H7 (cell line): ENCODE results near the gene NPR3. TPM values are rescaled to one million over a fixed set of nuclear protein-coding genes. Genes with fewer than 3 reads are reported as not detected.
A peak's percentile ranks its signal among the peaks of the same experiment; 100 is the strongest.

Source experiments
- DNase-seq: peaks from one replicate; pipeline ENCODE4 v3.0.0; 2012
- H3K27me3 ChIP-seq: 2 replicates; pipeline ENCODE4 v1.6.0; 2011; ENCODE audit warnings: mild to moderate bottlenecking, low read length; ENCODE audit not compliant: control insufficient read depth, insufficient read depth
- H3K36me3 ChIP-seq: replicated peaks from 2 replicates; pipeline ENCODE4 v1.5.1; 2011; ENCODE audit warnings: low read length; ENCODE audit not compliant: control insufficient read depth, insufficient read depth
- H3K4me3 ChIP-seq: 2 replicates; pipeline ENCODE4 v1.5.1; 2011; ENCODE audit warnings: low read depth, mild to moderate bottlenecking, control low read depth, low read length, moderate library complexity; ENCODE audit not compliant: insufficient read depth
- total RNA-seq: library from RNA; depleted of rRNA; stranded (reverse); fragments of >200 nt; shearing (Covaris generic); gene quantifications from 2 replicates; pipeline ENCODE4 v1.2.3, GENCODE V29; 2014

Gene NPR3
- total RNA-seq, 1 experiment from 2014 or later, result 0.07 TPM

DNA sequence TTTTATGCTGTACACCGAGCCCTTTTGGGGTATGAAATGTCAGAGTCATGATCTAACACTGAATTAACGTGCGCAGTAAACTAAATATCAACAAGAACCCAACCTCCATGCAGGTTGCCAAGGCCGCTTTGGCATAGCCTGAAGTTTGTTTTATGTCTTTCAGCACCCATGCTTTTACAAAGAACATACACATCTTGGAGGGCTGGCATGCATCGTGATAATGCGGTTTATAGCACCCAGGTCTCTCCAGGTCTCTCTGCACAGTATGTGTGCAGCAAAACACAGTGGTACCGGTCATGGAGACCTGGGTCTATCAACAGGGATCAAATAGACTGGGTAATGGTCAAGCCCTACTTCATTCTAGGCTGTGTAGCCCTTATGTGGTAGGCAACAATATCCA is 11.8 kb downstream of the NPR3 start:
- Histone ChIP-seq H3K36me3 (no peaks in the 10 kb centered on the region), H3K4me3 (no peak overlapping the region), H3K27me3 (no peaks in the 10 kb centered on the region)
- no peak for DNase-seq

GRCh38 chr5:32724526-32724925 is 13.4 kb downstream of the NPR3 start:
- Histone ChIP-seq H3K27me3 (no peaks in the 10 kb centered on the region), H3K4me3 (no peak overlapping the region), H3K36me3 (no peaks in the 10 kb centered on the region)
- no peak for DNase-seq

DNA sequence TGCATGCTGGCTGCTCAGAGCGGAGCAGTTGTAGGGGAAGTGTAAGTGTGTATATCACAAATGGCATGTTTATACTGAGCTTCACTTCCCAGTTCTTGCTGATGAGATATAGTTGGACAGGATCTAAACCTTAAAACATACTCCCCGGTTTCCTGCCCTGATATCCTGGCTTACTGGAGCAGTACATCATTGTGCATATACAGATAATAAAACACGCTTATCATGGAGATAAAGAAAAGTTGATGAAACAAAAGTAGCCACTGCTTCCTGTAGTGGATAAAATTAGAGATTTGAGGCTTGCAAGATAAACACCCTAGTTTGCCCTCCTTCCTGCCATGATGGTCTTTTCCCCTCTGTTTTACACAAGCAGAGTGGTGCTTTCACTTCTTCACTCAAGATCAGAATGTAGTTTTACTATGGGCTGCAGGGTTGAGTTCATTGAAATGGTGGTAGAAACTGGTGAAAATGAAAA is 15.0 kb downstream of the NPR3 start:
- no peaks in the 10 kb centered on the region for H3K27me3 ChIP-seq
- no peak for DNase-seq
- H3K36me3 ChIP-seq, result no peaks in the 10 kb centered on the region
- H3K4me3 ChIP-seq, result no peak overlapping the region

DNA sequence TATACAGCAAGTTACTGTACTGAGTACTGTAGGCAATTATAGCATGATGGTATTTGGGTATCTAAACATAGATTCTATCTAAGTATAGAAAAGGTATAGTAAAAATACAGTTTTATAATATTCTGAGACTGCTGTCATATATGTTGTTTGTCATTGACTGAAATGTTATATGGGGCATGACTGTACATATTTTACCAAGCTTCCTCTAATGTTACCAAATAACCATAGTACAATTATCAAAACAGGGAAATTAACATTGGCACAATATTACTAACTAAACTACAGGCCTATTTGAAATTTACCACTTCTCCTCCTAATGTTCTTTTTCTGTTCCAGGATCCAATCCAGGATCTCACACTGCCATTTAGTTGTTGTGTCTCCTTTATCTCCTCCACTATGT is 18.5 kb downstream of the NPR3 start:
- Histone ChIP-seq H3K4me3 (no peak overlapping the region), H3K36me3 (no peaks in the 10 kb centered on the region), H3K27me3 (no peaks in the 10 kb centered on the region)
- no peak for DNase-seq

DNA sequence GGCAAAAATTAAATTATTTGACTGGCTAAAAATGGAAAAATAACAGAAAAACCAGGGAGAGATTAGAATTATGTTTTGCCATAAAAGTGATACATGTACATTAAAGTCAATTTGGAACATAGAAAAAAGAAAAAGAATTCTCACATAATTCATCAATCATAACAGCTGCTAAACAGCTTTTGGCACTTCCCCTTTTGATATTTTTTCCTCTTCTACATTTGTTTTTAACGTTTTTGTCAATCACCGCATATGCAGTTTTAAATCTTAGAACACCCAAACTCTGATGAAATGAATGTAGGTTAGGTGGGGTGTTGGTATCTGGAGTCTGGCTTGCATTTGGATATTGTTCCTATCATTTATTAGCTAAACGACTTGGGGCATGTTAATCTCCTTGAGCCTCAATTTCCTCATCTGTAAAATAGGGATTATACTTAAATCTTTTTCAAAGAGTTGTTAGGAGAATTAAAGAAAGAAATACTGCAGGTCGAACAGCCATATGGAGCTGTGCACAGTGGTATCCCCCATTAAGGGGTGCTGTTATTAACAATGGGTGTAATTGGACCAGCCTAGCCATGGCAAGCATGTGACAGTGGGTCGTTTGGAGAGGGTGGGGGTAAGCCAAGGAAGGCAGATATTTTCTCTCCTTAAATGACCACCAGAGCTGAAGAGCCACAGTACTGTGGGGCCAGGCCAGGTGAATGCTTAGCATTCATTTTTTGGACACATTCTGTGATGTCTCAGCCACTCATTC is 22.6 kb downstream of the NPR3 start:
- Histone ChIP-seq H3K4me3 (no peak overlapping the region), H3K27me3 (no peaks in the 10 kb centered on the region), H3K36me3 (no peaks in the 10 kb centered on the region)
- no peak for DNase-seq

- H3K27me3 ChIP-seq, result no peaks in the 10 kb centered on the region
- DNase-seq, result peak; percentile 11
- H3K36me3 ChIP-seq, result no peaks in the 10 kb centered on the region
- no peak overlapping the region for H3K4me3 ChIP-seq
These were observed 23.8 kb downstream of the NPR3 start for GRCh38 chr5:32734827-32735378.

- no peak overlapping the region for H3K4me3 ChIP-seq
- H3K27me3 ChIP-seq, result no peaks in the 10 kb centered on the region
- no peak for DNase-seq
- H3K36me3 ChIP-seq, result no peaks in the 10 kb centered on the region
These were observed 24.4 kb downstream of the NPR3 start for GRCh38 chr5:32735512-32735911.

- Histone ChIP-seq H3K36me3 (no peaks in the 10 kb centered on the region), H3K4me3 (no peak overlapping the region), H3K27me3 (no peaks in the 10 kb centered on the region)
- DNase-seq, result no peak
These were observed 25.7 kb downstream of the NPR3 start for GRCh38 chr5:32736842-32737241.

- no peaks in the 10 kb centered on the region for H3K36me3 ChIP-seq
- DNase-seq, result no peak
- no peak overlapping the region for H3K4me3 ChIP-seq
- H3K27me3 ChIP-seq, result no peaks in the 10 kb centered on the region
These were observed 29.5 kb downstream of the NPR3 start for GRCh38 chr5:32740651-32741050.

GRCh38 chr5:32745317-32745716 is 34.2 kb downstream of the NPR3 start:
- no peak for DNase-seq
- no peaks in the 10 kb centered on the region for H3K27me3 ChIP-seq

GRCh38 chr5:32752411-32752810 is 41.3 kb downstream of the NPR3 start:
- H3K36me3 ChIP-seq, result no peaks in the 10 kb centered on the region
- H3K27me3 ChIP-seq, result no peaks in the 10 kb centered on the region
- DNase-seq, result no peak
- no peak overlapping the region for H3K4me3 ChIP-seq

More at GRCh38 chr5:32745317-32745716, 34.2 kb downstream of the NPR3 start:
- Histone ChIP-seq H3K36me3 (no peaks in the 10 kb centered on the region), H3K4me3 (no peak overlapping the region)

DNA sequence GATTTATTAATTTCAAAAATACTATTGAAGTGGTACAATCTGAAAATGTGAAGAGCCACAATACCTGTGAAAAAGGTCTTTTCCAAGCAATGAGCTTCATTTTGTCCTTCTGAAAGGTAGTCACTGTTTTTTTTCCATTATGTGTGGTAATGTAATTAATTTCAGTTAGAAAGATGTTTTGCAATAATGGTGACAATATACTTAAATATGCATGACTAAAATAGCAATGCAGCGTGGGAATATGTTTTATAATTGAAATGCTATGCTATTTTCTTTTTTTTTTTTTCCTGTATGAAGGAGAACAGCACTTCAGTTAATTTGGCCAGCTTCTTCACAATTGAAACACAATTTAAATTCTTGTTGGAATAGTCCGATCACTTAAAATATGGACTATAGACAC is 41.9 kb downstream of the NPR3 start:
- Histone ChIP-seq H3K27me3 (no peaks in the 10 kb centered on the region), H3K36me3 (no peaks in the 10 kb centered on the region), H3K4me3 (no peak overlapping the region)
- DNase-seq, result no peak

DNA sequence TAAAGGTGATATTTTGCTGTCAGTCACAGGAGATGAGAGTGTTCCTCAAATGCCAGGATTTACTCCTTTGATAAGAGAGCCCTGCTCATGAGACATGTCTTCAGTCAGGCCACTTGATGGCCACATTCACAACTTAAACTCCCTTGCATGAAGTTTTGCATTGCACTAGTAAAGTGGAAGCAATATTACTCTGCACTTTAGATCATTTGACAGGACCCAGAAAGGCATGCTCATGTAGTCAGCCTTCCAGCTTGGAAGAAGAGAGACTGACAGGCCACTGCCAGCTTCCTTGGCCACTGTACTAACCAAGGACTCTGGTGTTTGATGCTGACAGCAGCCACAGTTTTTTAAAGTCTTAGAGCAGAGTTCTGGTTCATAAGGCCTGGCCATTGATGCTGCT is 42.6 kb downstream of the NPR3 start:
- Histone ChIP-seq H3K36me3 (no peaks in the 10 kb centered on the region), H3K4me3 (no peak overlapping the region), H3K27me3 (no peaks in the 10 kb centered on the region)
- DNase-seq, result no peak

DNA sequence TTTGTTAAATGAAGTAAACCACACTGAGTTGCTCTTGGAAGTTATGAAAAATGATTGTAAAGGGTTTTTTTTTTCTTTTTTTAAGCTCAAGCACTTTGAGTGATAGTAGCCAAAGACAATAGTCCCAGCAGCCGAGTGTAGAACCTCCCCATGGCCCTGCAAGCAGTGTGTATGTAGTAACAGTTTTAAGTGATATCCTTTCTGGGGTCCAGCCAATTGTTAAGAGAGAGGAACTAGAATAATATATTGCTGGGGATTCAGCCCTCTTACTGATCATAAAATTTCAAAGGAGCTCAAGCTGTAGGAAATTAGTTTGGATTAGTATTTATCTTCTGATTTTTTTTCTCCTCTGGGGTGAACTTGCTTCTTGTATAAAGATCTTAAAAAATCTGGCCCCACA is 43.2 kb downstream of the NPR3 start:
- Histone ChIP-seq H3K27me3 (no peaks in the 10 kb centered on the region), H3K4me3 (no peak overlapping the region), H3K36me3 (no peaks in the 10 kb centered on the region)
- DNase-seq, result no peak

DNA sequence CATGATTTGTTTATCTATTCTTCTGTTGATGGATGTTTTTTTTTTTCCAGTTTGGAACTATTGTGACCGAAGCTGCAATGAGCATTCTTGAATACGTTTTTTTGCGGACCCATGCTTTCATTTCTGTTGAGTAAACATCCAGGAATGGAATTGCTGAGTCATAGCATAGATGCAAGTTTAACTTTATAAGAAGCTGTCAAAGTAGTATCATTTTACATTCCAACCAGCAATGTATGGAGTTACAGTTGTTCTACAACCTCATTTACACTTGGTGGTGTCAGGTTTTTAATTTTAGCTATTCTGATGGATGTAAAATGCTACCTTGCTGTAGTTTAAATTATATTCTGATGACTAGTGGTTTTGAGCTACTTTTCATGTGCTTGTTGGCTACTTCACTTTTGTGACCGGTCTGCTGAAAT is 49.0 kb downstream of the NPR3 start:
- no peak overlapping the region for H3K4me3 ChIP-seq
- no peaks in the 10 kb centered on the region for H3K36me3 ChIP-seq
- H3K27me3 ChIP-seq, result no peaks in the 10 kb centered on the region
- DNase-seq, result no peak
